ENCODE data around the gene RGS6. TPM values are rescaled to one million over a fixed set of nuclear protein-coding genes. Genes with fewer than 3 reads are reported as not detected.

RGS6 gene
- total RNA-seq, 4 donors from 2014 or later = 0.83 to 2.4 (median 1.5) TPM

GRCh38 chr14:72045885-72046284 lies 113.7 kb downstream of the RGS6 start:
- WGBS = 95% methylated on average over 7 of the region's 7 CpGs
- TF ChIP-seq EP300 (IDR thresholded peaks at IDR 0.05) (no peak), POLR2A (IDR thresholded peaks at IDR 0.05; ENCODE audit: low read depth) (no peak), POLR2AphosphoS5 (IDR thresholded peaks at IDR 0.05) (no peak)
- TF ChIP-seq, protein P1, sequence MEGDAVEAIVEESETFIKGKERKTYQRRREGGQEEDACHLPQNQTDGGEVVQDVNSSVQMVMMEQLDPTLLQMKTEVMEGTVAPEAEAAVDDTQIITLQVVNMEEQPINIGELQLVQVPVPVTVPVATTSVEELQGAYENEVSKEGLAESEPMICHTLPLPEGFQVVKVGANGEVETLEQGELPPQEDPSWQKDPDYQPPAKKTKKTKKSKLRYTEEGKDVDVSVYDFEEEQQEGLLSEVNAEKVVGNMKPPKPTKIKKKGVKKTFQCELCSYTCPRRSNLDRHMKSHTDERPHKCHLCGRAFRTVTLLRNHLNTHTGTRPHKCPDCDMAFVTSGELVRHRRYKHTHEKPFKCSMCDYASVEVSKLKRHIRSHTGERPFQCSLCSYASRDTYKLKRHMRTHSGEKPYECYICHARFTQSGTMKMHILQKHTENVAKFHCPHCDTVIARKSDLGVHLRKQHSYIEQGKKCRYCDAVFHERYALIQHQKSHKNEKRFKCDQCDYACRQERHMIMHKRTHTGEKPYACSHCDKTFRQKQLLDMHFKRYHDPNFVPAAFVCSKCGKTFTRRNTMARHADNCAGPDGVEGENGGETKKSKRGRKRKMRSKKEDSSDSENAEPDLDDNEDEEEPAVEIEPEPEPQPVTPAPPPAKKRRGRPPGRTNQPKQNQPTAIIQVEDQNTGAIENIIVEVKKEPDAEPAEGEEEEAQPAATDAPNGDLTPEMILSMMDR (IDR thresholded peaks at IDR 0.05) = no peak
- intact Hi-C loops (cut with DNase I) = no loop called here
- no peaks in the 10 kb centered on the region for H3K36me3 ChIP-seq
- DNase-seq (ENCODE audit: extremely low spot score) = no peak
- H3K9me3 ChIP-seq = peaks cover 0 to under 1% (median 0%) of the 10 kb centered on the region in 4 donors
- H3K4me3 ChIP-seq = no peak overlapping the region
- no peaks in the 10 kb centered on the region for H3K27me3 ChIP-seq
- H3K27ac ChIP-seq (replicated peaks in 1 of 4) = no peak overlapping the region
- H3K4me1 ChIP-seq = no peaks in the 10 kb centered on the region

GRCh38 chr14:72049462-72049861 lies 117.2 kb downstream of the RGS6 start:
- TF ChIP-seq EP300 (IDR thresholded peaks at IDR 0.05) (no peak), POLR2AphosphoS5 (IDR thresholded peaks at IDR 0.05) (no peak), POLR2A (IDR thresholded peaks at IDR 0.05; ENCODE audit: low read depth) (no peak)
- TF ChIP-seq, protein P1 (IDR thresholded peaks at IDR 0.05) = no peak
- Histone ChIP-seq H3K27ac (replicated peaks in 1 of 4) (no peak overlapping the region), H3K36me3 (no peaks in the 10 kb centered on the region), H3K27me3 (peaks cover 0 to 3% (median 0%) of the 10 kb centered on the region in 4 donors), H3K9me3 (no peaks in the 10 kb centered on the region), H3K4me3 (no peak overlapping the region), H3K4me1 (no peaks in the 10 kb centered on the region)
- WGBS = 80% methylated on average over 1 of the region's 1 CpG
- intact Hi-C loops (cut with DNase I) = no loop called here
- no peak for DNase-seq (ENCODE audit: extremely low spot score)

DNA sequence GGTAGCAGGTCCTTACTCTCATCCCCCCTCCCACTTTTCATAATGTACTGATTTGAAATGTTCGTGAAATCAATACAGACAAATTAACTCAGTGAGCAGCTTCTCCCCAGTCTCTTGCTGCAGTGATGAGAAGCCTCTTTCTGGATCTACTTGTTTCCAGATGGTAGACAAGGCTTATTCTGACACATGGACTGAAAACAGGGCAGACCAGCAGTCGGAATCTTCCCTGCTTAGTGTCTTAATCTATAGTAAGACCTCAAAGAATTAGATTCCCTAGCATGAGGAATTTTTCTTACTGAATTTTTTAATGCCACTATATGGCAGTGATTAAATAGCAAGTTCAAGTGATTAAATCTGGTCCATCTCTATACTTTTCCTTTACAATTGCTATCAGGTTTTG lies 120.1 kb downstream of the RGS6 start:
- DNase-seq (ENCODE audit: extremely low spot score) = no peak
- H3K4me3 ChIP-seq = no peak overlapping the region
- no peaks in the 10 kb centered on the region for H3K4me1 ChIP-seq
- TF ChIP-seq POLR2A (IDR thresholded peaks at IDR 0.05; ENCODE audit: low read depth) = no peak
- no peak for TF ChIP-seq POLR2AphosphoS5 (IDR thresholded peaks at IDR 0.05)
- TF ChIP-seq, protein P1 (IDR thresholded peaks at IDR 0.05) = no peak
- no peak for TF ChIP-seq EP300 (IDR thresholded peaks at IDR 0.05)
- H3K27me3 ChIP-seq = peaks cover 0 to 3% (median 0%) of the 10 kb centered on the region in 4 donors
- 79% methylated on average over 2 of the region's 2 CpGs for WGBS
- no peak overlapping the region for H3K27ac ChIP-seq (replicated peaks in 1 of 4)
- no peaks in the 10 kb centered on the region for H3K9me3 ChIP-seq
- no peaks in the 10 kb centered on the region for H3K36me3 ChIP-seq
- intact Hi-C loops (cut with DNase I) = no loop called here

- intact Hi-C loops (cut with DNase I) = no loop called here
- no peaks in the 10 kb centered on the region for H3K4me1 ChIP-seq
- no peak overlapping the region for H3K27ac ChIP-seq (replicated peaks in 1 of 4)
- TF ChIP-seq POLR2AphosphoS5 (IDR thresholded peaks at IDR 0.05) = no peak
- peaks cover 0 to 3% (median 0%) of the 10 kb centered on the region in 4 donors for H3K27me3 ChIP-seq
- no peaks in the 10 kb centered on the region for H3K9me3 ChIP-seq
- no peak overlapping the region for H3K4me3 ChIP-seq
- DNase-seq (ENCODE audit: extremely low spot score) = no peak
- 73% methylated on average over 3 of the region's 3 CpGs for WGBS
- H3K36me3 ChIP-seq = no peaks in the 10 kb centered on the region
These were observed 121.4 kb downstream of the RGS6 start for GRCh38 chr14:72053651-72054050.

DNA sequence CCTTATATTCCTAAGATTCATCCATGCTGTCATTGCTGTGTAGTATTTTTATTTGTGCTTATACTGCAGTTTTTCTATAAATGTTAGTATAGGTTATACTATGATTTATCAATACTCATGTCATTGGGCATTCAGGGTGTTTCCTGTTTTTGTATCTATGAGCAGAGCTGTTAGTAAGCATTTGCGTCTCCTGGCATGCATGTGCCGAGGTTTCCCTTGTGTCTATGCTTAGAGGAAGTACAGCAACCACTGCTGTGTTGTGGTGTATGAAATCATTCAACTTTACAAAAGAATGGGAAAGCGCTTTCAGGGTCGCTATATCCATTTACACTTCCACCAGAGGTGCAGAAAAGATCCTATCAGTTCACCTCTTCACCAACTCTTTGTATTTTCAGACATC lies 122.7 kb downstream of the RGS6 start:
- Histone ChIP-seq H3K36me3 (no peaks in the 10 kb centered on the region), H3K4me3 (no peak overlapping the region), H3K9me3 (no peaks in the 10 kb centered on the region), H3K4me1 (no peaks in the 10 kb centered on the region), H3K27ac (replicated peaks in 1 of 4) (no peak overlapping the region), H3K27me3 (peaks cover 0 to 3% (median 0%) of the 10 kb centered on the region in 4 donors)
- no peak for DNase-seq (ENCODE audit: extremely low spot score)
- TF ChIP-seq, protein P1 (IDR thresholded peaks at IDR 0.05) = no peak
- no peak for TF ChIP-seq EP300 (IDR thresholded peaks at IDR 0.05)
- no peak for TF ChIP-seq POLR2A (IDR thresholded peaks at IDR 0.05; ENCODE audit: low read depth)
- no peak for TF ChIP-seq POLR2AphosphoS5 (IDR thresholded peaks at IDR 0.05)
- WGBS = 57% methylated on average over 4 of the region's 4 CpGs
- intact Hi-C loops (cut with DNase I) = no loop called here
